ENCODE measurements around the gene MEN1. TPM values are rescaled to one million over a fixed set of nuclear protein-coding genes. Genes with fewer than 3 reads are reported as not detected.

Gene MEN1
- total RNA-seq, 2 donors from 2014 or later = 9.0 to 12.3 TPM

DNA sequence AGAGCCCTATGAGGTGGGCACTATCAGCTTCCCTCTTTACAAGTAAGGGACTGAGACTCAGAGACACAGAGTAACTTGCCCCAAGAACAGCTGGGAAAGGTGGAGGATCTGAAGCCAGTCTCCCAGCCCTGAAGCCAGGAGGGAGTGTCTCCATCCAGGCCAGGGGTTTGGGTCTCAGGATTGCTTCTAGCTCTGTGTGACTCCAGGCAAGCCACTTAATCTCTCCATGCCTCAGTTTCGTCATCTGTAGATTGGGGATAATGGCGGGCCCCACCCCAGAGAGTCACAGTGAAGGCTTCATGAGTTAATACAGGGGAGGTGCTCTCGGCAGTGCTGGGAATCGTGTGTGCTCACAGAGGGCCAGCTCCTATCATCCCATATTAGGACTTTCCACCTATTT is 17.9 kb downstream of the MEN1 start:
- intact Hi-C loops (cut with DNase I) = no loop called here
- ATAC-seq = no peak
- DNase-seq = no peak

DNA sequence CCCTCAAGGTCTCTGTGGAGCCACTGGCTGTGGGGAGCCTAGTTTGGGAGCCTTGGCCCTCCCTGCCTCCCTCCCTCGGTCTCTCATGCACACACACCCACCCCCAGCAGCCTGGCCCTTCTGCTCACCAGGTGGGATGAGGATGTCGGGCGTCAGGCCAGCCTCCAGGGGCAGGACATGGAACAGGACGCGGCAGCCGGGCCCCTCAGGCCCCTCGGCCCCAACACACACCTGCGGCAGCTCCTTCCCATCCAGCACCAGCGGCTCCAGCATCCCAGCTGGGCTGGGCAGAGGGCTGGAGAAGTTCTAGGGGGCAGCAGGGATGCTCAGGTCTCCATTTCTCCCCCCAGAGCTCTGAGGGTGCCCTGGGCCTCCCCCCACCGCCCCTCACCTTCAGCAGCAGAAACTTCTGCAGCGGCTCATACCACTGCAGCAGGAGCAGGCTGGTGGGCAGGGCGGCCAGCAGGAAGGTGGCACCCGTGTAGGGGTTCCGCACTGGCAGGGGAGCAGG is 18.5 kb downstream of the MEN1 start:
- intact Hi-C loops (cut with DNase I) = no loop called here
- DNase-seq = peak; percentile 17
- no peak for ATAC-seq

GRCh38 chr11:64790205-64791095 is 19.9 kb downstream of the MEN1 start:
- DNase-seq (peak; percentile 13), ATAC-seq (no peak)
- intact Hi-C loops (cut with DNase I) = no loop called here

- DNase-seq = peak; percentile 7
- intact Hi-C loops (cut with DNase I) = loop anchor here in 1 of 2 donors (10.0 kb wide), 1 partner anchor 55 kb away; the partner anchor contains the start of gene CDC42BPG
- ATAC-seq = no peak
Observed at GRCh38 chr11:64789331-64790204, 20.8 kb downstream of the MEN1 start.

GRCh38 chr11:64788321-64789215 is 21.8 kb downstream of the MEN1 start:
- ATAC-seq = no peak
- DNase-seq = peak; percentile 14
- intact Hi-C loops (cut with DNase I) = loop anchor here in 1 of 2 donors (10.0 kb wide), 1 partner anchor 56 kb away; the partner anchor contains the start of gene CDC42BPG

- ATAC-seq (peak; percentile 56 to 63), DNase-seq (peak; percentile 72)
- intact Hi-C loops (cut with DNase I) = loop anchor here in 1 of 2 donors (10.0 kb wide), 1 partner anchor 57 kb away; the partner anchor contains the start of gene CDC42BPG
Observed at GRCh38 chr11:64787526-64788320, 22.6 kb downstream of the MEN1 start.

GRCh38 chr11:64786308-64786707 is 24.0 kb downstream of the MEN1 start:
- intact Hi-C loops (cut with DNase I) = loop anchor here in 1 of 2 donors (10.0 kb wide), 1 partner anchor 58 kb away; the partner anchor contains the start of gene CDC42BPG
- peak; percentile 12 for DNase-seq
- no peak for ATAC-seq

DNA sequence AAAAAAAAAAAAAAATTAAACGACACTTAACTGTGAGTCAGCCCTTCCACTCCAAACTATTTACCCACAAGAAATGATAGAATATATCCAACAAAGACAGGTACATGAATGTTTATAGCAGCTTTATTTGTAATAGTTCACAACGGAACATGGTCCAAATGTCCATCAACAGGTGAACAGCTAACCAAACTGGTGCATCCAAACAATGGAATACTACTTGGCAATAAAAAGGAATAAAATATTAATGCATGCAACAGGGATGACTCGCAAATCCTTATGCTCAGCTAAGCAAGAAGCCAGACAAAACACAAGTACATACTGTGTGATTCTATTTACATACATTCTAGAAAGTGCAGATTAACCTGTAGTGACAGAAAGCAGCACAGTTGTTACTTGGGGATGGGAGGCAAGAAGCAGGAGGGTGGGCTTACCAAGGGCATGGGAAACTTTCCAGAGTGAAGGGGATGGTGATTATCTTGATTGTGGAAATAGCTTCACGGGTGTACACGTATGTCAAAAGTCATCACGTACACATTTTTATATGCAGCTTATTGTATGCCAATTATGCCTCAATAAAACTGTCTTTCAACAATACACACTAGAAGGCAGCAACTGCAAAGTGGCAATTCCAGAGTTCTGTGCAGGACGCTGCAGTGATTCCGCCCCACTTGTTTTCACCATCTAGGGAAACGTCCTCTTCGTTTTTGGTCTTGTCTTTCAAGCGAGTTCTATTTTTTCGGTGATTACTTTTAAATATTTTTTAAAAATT is 25.4 kb downstream of the MEN1 start:
- intact Hi-C loops (cut with DNase I) = loop anchor here in 1 of 2 donors (10.0 kb wide), 1 partner anchor 60 kb away; the partner anchor contains the start of gene CDC42BPG
- DNase-seq (no peak), ATAC-seq (no peak)

GRCh38 chr11:64778473-64779298 is 31.7 kb downstream of the MEN1 start, which contains the start of gene SF1:
Gene SF1 (minus strand): TSS chr11:64778542. CDS start chr11:64778392, 150 bp downstream.
- DNase-seq = peak; percentile 99
- intact Hi-C loops (cut with DNase I) = no loop called here
- peak; percentile 95 for ATAC-seq

DNA sequence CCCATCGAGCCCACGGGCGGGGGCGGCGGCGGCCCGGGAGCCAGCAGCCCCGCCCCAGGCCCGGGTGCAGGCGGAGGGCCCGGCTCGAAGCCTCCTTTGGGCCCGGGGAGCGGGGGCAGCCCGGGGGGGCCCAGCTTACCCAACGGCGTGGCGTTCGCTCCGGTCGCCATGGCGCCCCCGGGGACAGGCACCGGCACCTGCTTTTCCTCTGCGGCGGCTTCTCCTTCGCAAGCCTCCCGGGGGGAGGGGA is 32.2 kb downstream of the MEN1 start:
- peak in 1 of 2 donors; percentile 8 for ATAC-seq
- no peak for DNase-seq
- intact Hi-C loops (cut with DNase I) = no loop called here

GRCh38 chr11:64777449-64778222 is 32.7 kb downstream of the MEN1 start:
- DNase-seq (peak; percentile 87), ATAC-seq (peak; percentile 28 to 29)
- intact Hi-C loops (cut with DNase I) = no loop called here

- intact Hi-C loops (cut with DNase I) = no loop called here
- peak; percentile 14 for DNase-seq
- ATAC-seq = no peak
Observed at GRCh38 chr11:64776875-64777274, 33.5 kb downstream of the MEN1 start.

DNA sequence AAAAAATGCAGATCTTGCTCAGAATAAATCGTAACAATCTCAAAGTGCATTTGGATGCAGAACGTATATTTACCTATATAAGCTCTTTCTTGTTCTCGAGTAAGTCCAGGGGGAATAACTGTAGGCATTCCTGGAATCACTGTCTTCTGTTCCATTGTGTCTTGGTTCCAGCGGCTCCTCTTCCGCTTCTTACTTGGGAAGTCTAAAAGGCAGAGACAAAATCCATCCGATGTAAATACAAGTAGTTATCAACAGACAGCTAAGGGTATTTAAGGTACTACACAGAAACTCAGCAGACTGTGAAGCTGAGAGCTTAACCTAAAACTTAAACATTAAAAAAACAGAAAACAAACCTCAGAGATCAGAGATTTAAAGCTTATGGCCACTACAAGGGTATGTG is 33.9 kb downstream of the MEN1 start:
- ATAC-seq = no peak
- intact Hi-C loops (cut with DNase I) = no loop called here
- no peak for DNase-seq

GRCh38 chr11:64774144-64774543 is 36.2 kb downstream of the MEN1 start:
- intact Hi-C loops (cut with DNase I) = no loop called here
- no peak for DNase-seq
- no peak for ATAC-seq

DNA sequence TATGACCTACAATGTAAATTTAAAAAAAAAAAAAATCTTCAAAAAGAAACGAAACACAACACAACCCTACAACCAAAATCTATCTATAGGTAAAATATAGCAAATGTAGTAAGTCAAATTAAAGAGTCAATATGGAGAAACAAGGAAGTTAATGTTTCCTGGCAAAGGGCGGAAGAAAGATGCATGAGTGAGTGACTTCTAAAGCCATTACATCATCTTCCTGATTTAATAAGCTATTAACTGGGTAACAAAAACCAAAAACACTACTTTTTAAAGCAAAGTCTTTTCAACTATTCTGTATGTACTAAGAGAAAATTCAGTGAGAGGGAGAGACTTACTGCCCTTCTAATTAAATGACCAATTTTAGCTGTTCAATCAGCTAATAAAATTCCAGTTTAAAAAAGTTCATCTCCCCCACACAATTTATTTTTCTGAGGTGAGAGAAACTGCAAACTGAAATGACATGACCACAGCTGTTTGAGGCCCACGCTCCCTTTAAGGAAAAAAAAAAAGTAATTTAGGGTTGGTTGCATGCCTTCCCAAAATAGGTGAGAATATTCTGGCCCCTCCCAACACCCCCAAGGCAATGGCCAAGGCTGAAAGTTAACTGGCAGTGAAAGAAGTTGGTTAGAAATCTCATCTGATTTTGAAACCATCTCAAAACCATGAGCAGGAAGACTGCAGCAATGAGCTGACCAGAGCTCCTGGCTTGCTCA is 37.9 kb downstream of the MEN1 start:
- intact Hi-C loops (cut with DNase I) = no loop called here
- DNase-seq = no peak
- ATAC-seq = no peak

Data from left cardiac atrium (tissue), 4 donors.